Kidney (tissue), 14 donors: ENCODE results near the gene FTCD. TPM values are rescaled to one million over a fixed set of nuclear protein-coding genes. Genes with fewer than 3 reads are reported as not detected.
"Not testable (repeated sequence)": the region's sequence is repeated elsewhere in the genome, so short reads cannot be mapped to it uniquely, and the experiment has no call there.

ENCODE experiments used
- DNase-seq, 5 donors: peaks; one replicate each; pipeline ENCODE4 v3.0.0-alpha.2; 2013 to 2020
- FAIRE-seq: peaks from 2 replicates; lab custom pipeline; 2012; peaks lifted over from hg19 to GRCh38; lab: Jason Lieb, UNC
- H3K27ac ChIP-seq, 2 donors: one replicate each; pipeline ENCODE4 v1.7.0; 2013; ENCODE audit warnings: low read depth in 2 of 2, low read length in 2 of 2, inconsistent platforms in 1 of 2
- H3K27me3 ChIP-seq: one replicate; pipeline ENCODE4 v1.7.1; 2013; ENCODE audit warnings: low read length, inconsistent platforms; ENCODE audit not compliant: control insufficient read depth, insufficient read depth
- H3K36me3 ChIP-seq, 3 donors: one replicate each; pipeline versions ENCODE4 v1.7.0 to v1.7.1; 2013; ENCODE audit warnings: low read length in 3 of 3, control low read depth in 1 of 3, inconsistent platforms in 1 of 3; ENCODE audit not compliant: insufficient read depth in 3 of 3, control insufficient read depth in 2 of 3
- H3K4me1 ChIP-seq, 3 donors: one replicate each; pipeline versions ENCODE4 v1.7.0 to v1.7.1; 2013; ENCODE audit warnings: low read length in 3 of 3, inconsistent platforms in 1 of 3, low read depth in 1 of 3; ENCODE audit not compliant: control insufficient read depth in 2 of 3, insufficient read depth in 2 of 3
- H3K4me3 ChIP-seq, 3 donors: one replicate each; pipeline versions ENCODE4 v1.7.0 to v1.8.1; 2013; ENCODE audit warnings: low read length in 3 of 3, control low read depth in 1 of 3, inconsistent platforms in 1 of 3
- H3K9ac ChIP-seq, 3 donors: one replicate each; pipeline versions ENCODE4 v1.7.0 to v1.7.1; 2013; ENCODE audit warnings: low read length in 3 of 3, control low read depth in 1 of 3, inconsistent platforms in 1 of 3
- H3K9me3 ChIP-seq, 3 donors: one replicate each; pipeline versions ENCODE4 v1.7.0 to v1.7.1; 2013; ENCODE audit warnings: low read length in 3 of 3, control low read depth in 1 of 3, inconsistent platforms in 1 of 3; ENCODE audit not compliant: control insufficient read depth in 2 of 3, insufficient read depth in 1 of 3
- intact Hi-C: fragments of 100-400 bp; cut with DNase I; formaldehyde crosslinking; loops from one replicate; pipeline ENCODE4 v1.11.1; 2022
- polyA plus RNA-seq: library from polyadenylated mRNA; stranded (reverse); fragments of 350-450 nt; fragmentation: Illumina TruSeq; extraction: RNeasy Lipid Tissue Mini Kit (QIAGEN cat#74804); gene quantifications from one replicate; pipeline ENCODE4 v1.2.3, GENCODE V29; 2014; ENCODE audit warnings: low read depth, low replicate concordance; ENCODE audit not compliant: insufficient read depth
- total RNA-seq: library from RNA; stranded (reverse); fragmentation: NEBNext Ultra II Directional; extraction: Animal tissue kit (Norgen Biotek cat#: 25700); gene quantifications from one replicate; pipeline ENCODE4 v1.2.1, GENCODE V29; 2021
- TF ChIP-seq, protein P1 (sequence below): IDR thresholded peaks from 3 replicates; pipeline ENCODE4 v1.5.1; 2012; ENCODE audit warnings: mild to moderate bottlenecking, moderate library complexity, borderline replicate concordance; ENCODE audit not compliant: insufficient read depth; ENCODE audit errors: extremely low read depth
- donor health status: control.
- donor health status: control.
- donor health status: control.
- donor health status: control.
- donor health status: control.
- donor health status: DM: yes; HTN: yes; CAD: no.
- donor health status: Normal renal cell carcinoma (clear cell type).

The FTCD gene
- total and polyA plus RNA-seq, 2 donors from 2014 or later = 51.6 to 273 TPM

DNA sequence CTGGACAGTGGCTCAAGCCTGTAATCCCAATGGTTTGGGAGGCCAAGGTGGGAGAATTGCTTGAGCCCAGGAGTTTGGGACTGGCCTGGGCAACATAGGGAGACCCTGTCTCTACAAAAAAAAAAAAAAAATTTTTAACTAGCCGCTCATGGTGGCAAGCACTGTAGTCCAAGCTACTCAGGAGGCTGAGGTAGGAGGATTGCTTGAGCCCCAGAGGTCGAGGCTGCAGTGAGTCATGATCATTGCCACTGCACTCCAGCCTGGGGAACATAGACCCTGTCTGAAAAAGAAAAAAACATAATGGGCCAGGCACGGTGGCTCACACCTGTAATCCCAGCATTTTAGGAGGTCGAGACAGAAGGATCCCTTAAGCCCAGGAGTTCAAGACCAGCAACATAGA, 23.6 kb upstream of the FTCD start:
- no peak for FAIRE-seq

DNA sequence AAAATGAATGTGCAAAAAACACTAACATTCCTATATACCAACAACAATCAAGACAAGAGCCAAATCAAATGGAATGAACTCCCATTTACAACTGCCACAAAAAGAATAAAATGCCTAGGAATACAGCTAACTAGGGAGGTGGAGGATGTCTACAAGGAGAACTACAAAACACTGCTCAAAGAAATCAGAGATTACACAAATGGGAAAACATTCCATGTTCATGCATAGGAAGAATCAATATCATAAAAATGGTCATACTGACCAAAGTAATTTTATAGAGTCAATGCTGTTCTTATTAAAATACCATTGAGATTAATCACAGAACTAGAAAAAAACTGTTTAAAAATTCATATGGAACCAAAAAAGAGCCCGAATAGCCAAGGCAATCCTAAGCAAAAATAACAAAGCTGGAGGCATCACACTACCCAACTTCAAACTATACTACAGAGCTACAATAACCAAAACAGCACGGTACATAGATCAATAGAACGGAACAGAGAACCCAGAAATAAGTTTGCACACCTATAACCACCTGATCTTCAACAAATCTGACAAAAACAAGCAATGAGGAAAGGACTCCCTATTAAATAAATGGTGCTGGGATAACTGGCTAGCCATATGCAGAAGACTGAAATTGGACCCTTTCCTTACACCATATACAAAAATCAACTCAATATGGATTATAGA, 21.2 kb upstream of the FTCD start:
- FAIRE-seq, DNase-seq, H3K27ac ChIP-seq, intact Hi-C loops, H3K9ac ChIP-seq, H3K27me3 ChIP-seq, H3K9me3 ChIP-seq, H3K36me3 ChIP-seq, H3K4me3 ChIP-seq, H3K4me1 ChIP-seq: not testable (repeated sequence)

More for the DNA sequence above, 23.6 kb upstream of the FTCD start:
- no peak for DNase-seq
- Histone ChIP-seq H3K4me3 (no peak overlapping the region), H3K9ac (no peak overlapping the region), H3K27ac (no peak overlapping the region), H3K36me3 (no peaks in the 10 kb centered on the region), H3K4me1 (no peaks in the 10 kb centered on the region), H3K27me3 (no peaks in the 10 kb centered on the region), H3K9me3 (no peaks in the 10 kb centered on the region)
- TF ChIP-seq, protein P1, sequence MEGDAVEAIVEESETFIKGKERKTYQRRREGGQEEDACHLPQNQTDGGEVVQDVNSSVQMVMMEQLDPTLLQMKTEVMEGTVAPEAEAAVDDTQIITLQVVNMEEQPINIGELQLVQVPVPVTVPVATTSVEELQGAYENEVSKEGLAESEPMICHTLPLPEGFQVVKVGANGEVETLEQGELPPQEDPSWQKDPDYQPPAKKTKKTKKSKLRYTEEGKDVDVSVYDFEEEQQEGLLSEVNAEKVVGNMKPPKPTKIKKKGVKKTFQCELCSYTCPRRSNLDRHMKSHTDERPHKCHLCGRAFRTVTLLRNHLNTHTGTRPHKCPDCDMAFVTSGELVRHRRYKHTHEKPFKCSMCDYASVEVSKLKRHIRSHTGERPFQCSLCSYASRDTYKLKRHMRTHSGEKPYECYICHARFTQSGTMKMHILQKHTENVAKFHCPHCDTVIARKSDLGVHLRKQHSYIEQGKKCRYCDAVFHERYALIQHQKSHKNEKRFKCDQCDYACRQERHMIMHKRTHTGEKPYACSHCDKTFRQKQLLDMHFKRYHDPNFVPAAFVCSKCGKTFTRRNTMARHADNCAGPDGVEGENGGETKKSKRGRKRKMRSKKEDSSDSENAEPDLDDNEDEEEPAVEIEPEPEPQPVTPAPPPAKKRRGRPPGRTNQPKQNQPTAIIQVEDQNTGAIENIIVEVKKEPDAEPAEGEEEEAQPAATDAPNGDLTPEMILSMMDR = no peak
- intact Hi-C loops = no loop called here

DNA sequence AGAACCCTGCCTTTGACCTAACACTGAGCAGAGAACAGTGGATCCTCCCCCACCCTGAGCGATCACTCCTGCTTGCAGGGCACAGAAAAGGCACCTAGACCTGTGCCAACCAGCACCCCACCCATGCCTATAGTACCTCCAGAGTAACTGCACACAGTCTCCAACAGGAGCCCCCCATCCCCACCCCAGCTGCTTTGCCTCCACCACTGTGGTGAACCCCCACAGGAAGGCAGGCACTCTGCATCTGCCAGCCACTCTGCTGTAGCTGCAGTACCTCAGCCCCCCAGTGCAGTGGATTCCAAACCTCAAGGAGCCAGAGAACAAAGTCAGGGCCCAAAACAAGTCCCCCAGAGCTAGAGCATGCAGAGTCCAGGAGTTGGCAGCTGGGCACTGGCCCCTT, 18.2 kb upstream of the FTCD start:
- no peak overlapping the region for H3K4me3 ChIP-seq
- intact Hi-C loops = no loop called here

DNA sequence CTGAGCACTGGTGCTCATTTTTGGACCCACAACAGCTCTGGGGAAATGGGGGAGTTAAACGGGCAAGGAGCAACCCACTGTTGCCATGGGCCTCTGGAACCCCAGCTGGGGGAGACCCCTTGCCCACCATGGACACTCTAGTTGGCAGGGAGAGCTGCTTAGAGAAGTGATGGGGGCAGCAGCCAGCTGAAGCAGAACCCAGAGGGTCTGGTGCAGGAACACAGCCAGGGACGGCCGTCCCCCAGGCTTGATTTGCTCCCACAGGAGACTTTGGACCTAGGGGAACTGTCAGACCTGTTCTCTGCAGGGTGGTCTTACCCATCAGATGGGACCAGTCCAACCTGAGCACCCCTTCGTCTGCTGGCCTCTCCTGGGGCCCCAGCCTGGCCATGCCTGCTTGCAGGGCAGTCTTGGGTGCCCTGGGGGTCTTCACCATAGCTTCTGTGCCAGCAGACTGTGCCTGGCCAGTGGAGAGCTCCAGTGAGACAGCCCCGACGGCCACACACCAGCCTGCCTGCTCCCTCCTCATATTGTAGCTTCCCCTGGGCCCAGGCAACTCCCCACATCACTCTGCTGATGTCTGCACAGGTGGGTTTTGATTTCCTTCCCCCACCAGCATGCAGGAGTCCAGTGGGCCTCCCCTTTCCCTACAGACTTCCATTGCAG, 17.6 kb upstream of the FTCD start:
- Histone ChIP-seq H3K27me3 (no peaks in the 10 kb centered on the region), H3K4me1 (no peaks in the 10 kb centered on the region), H3K9ac (no peak overlapping the region), H3K27ac (no peak overlapping the region), H3K4me3 (no peak overlapping the region), H3K36me3 (no peaks in the 10 kb centered on the region), H3K9me3 (no peaks in the 10 kb centered on the region)
- TF ChIP-seq, protein P1 = no peak
- FAIRE-seq (no peak), DNase-seq (peak in 1 of 5 donors; percentile 59)
- intact Hi-C loops = no loop called here

More for the DNA sequence above, 18.2 kb upstream of the FTCD start:
- H3K27ac ChIP-seq = no peak overlapping the region
- H3K9me3 ChIP-seq = no peaks in the 10 kb centered on the region
- no peak overlapping the region for H3K9ac ChIP-seq
- no peak for FAIRE-seq
- TF ChIP-seq, protein P1 = no peak
- H3K4me1 ChIP-seq = no peaks in the 10 kb centered on the region
- no peaks in the 10 kb centered on the region for H3K36me3 ChIP-seq
- H3K27me3 ChIP-seq = no peaks in the 10 kb centered on the region
- DNase-seq = peak in 1 of 5 donors; percentile 39
